ENCODE measurements around the gene CHST4.

- TF ChIP-seq, protein P1, sequence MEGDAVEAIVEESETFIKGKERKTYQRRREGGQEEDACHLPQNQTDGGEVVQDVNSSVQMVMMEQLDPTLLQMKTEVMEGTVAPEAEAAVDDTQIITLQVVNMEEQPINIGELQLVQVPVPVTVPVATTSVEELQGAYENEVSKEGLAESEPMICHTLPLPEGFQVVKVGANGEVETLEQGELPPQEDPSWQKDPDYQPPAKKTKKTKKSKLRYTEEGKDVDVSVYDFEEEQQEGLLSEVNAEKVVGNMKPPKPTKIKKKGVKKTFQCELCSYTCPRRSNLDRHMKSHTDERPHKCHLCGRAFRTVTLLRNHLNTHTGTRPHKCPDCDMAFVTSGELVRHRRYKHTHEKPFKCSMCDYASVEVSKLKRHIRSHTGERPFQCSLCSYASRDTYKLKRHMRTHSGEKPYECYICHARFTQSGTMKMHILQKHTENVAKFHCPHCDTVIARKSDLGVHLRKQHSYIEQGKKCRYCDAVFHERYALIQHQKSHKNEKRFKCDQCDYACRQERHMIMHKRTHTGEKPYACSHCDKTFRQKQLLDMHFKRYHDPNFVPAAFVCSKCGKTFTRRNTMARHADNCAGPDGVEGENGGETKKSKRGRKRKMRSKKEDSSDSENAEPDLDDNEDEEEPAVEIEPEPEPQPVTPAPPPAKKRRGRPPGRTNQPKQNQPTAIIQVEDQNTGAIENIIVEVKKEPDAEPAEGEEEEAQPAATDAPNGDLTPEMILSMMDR (IDR thresholded peaks at IDR 0.05), result peak in 5 of 6 experiments; percentile 16 to 53 (median 27)
- TF ChIP-seq POLR2AphosphoS5 (IDR thresholded peaks at IDR 0.05) (no peak), POLR2A (IDR thresholded peaks at IDR 0.05) (no peak), EP300 (IDR thresholded peaks at IDR 0.05) (no peak)
These were observed 11.4 kb downstream of the CHST4 start for GRCh38 chr16:71537643-71538042.
